GM23338 (cell line): ENCODE data around the gene SNAPIN. TPM values are rescaled to one million over a fixed set of nuclear protein-coding genes. Genes with fewer than 3 reads are reported as not detected.

ENCODE experiments used
- ATAC-seq: fragments of 200-7000 bp; cut with Tn5 transposase; 3 replicates; pipeline ENCODE4 v1.9.1; 2020
- DNase-seq: peaks from one replicate; pipeline ENCODE4 v3.0.0-alpha.2; 2015; ENCODE audit warnings: low spot score
- H2AFZ ChIP-seq: fragments of 200-600 bp; sonication (generic); 2 replicates; pipeline ENCODE4 v1.8.0; 2016; ENCODE audit warnings: antibody characterized with exemption, mild to moderate bottlenecking, moderate library complexity
- H3F3A ChIP-seq: fragments of 200-600 bp; sonication (generic); replicated peaks from 2 replicates; pipeline ENCODE4 v1.8.0; 2017; ENCODE audit warnings: antibody characterized with exemption, mixed run types, low read depth
- H3K27ac ChIP-seq: fragments of 200-600 bp; sonication (generic); 2 replicates; pipeline ENCODE4 v1.6.1; 2016; ENCODE audit warnings: low read depth
- H3K27me3 ChIP-seq: fragments of 200-600 bp; sonication (generic); 2 replicates; pipeline ENCODE4 v1.8.0; 2016; ENCODE audit warnings: mild to moderate bottlenecking, mixed run types, moderate library complexity; ENCODE audit not compliant: insufficient read depth
- H3K36me3 ChIP-seq: fragments of 200-600 bp; sonication (generic); 2 replicates; pipeline ENCODE4 v1.8.0; 2016; ENCODE audit warnings: mild to moderate bottlenecking; ENCODE audit not compliant: insufficient read depth
- H3K4me1 ChIP-seq: fragments of 200-600 bp; sonication (generic); 2 replicates; pipeline ENCODE4 v1.8.0; 2016; ENCODE audit warnings: mild to moderate bottlenecking, moderate library complexity; ENCODE audit not compliant: insufficient read depth
- H3K4me2 ChIP-seq: fragments of 200-600 bp; sonication (generic); 2 replicates; pipeline ENCODE4 v1.7.1; 2017; ENCODE audit warnings: mixed run types
- H3K4me3 ChIP-seq: fragments of 200-600 bp; sonication (generic); 2 replicates; pipeline ENCODE4 v1.6.1; 2016; ENCODE audit warnings: mixed run types
- H3K79me2 ChIP-seq: fragments of 200-600 bp; sonication (generic); replicated peaks from 2 replicates; pipeline ENCODE4 v1.8.0; 2017; ENCODE audit warnings: mild to moderate bottlenecking; ENCODE audit not compliant: insufficient read depth
- H3K9me2 ChIP-seq: fragments of 200-600 bp; sonication (generic); 2 replicates; pipeline ENCODE4 v1.8.0; 2017; ENCODE audit not compliant: insufficient read depth
- H4K20me1 ChIP-seq: fragments of 200-600 bp; sonication (generic); replicated peaks from 2 replicates; pipeline ENCODE4 v1.8.0; 2017; ENCODE audit warnings: mild to moderate bottlenecking; ENCODE audit not compliant: insufficient read depth
- H3K27ac Mint-ChIP-seq: 2 replicates; pipeline ENCODE4 v1.8.0; 2020; ENCODE audit warnings: inconsistent platforms, mild to moderate bottlenecking, moderate library complexity, mixed read lengths
- H3K27me3 Mint-ChIP-seq: 3 replicates; pipeline ENCODE4 v1.8.0; 2022; ENCODE audit warnings: low read depth, mild to moderate bottlenecking, moderate library complexity, mixed read lengths, inconsistent platforms; ENCODE audit not compliant: insufficient read depth, poor library complexity
- H3K36me3 Mint-ChIP-seq: 3 replicates; pipeline ENCODE4 v1.8.0; 2021; ENCODE audit warnings: low read depth, mild to moderate bottlenecking, inconsistent platforms, moderate library complexity, mixed read lengths
- H3K4me1 Mint-ChIP-seq: 3 replicates; pipeline ENCODE4 v1.8.0; 2020; ENCODE audit warnings: mild to moderate bottlenecking, inconsistent platforms, mixed read lengths
- H3K4me3 Mint-ChIP-seq: 3 replicates; pipeline ENCODE4 v1.8.0; 2021; ENCODE audit warnings: moderate library complexity, mild to moderate bottlenecking, inconsistent platforms, mixed read lengths
- H3K9me3 Mint-ChIP-seq: 3 replicates; pipeline ENCODE4 v1.8.0; 2020; ENCODE audit warnings: moderate library complexity, mild to moderate bottlenecking, inconsistent platforms, mixed read lengths
- CREB1 ChIP-seq: fragments of 250-450 bp; sonication (Bioruptor Pico); IDR thresholded peaks from 2 replicates; pipeline ENCODE4 v1.5.0; 2020; ENCODE audit warnings: low read depth, mild to moderate bottlenecking, moderate library complexity
- EZH2phosphoT487 ChIP-seq: fragments of 200-600 bp; sonication (generic); IDR thresholded peaks from one replicate; pipeline ENCODE4 v1.8.1; 2018; ENCODE audit warnings: antibody characterized with exemption; ENCODE audit not compliant: unreplicated experiment
- JUNB ChIP-seq: IDR thresholded peaks from one replicate; pipeline ENCODE4 v1.6.1; 2016; ENCODE audit warnings: antibody characterized with exemption; ENCODE audit not compliant: unreplicated experiment
- NANOG ChIP-seq: IDR thresholded peaks from 2 replicates; pipeline ENCODE4 v1.6.1; 2016; ENCODE audit warnings: antibody characterized with exemption, borderline replicate concordance
- POLR2AphosphoS5 ChIP-seq: IDR thresholded peaks from 2 replicates; pipeline ENCODE4 v1.6.1; 2016; ENCODE audit warnings: antibody characterized with exemption, low read depth
- STAT1 ChIP-seq: IDR thresholded peaks from one replicate; pipeline ENCODE4 v1.6.1; 2016; ENCODE audit warnings: antibody characterized with exemption; ENCODE audit not compliant: unreplicated experiment
- ZNF331 ChIP-seq: fragments of 250-450 bp; sonication (Bioruptor Pico); IDR thresholded peaks from 2 replicates; pipeline ENCODE4 v1.5.0; 2020; ENCODE audit warnings: low read depth, mild to moderate bottlenecking, moderate library complexity
- polyA plus RNA-seq: library from polyadenylated mRNA; unstranded; fragments of >200 nt; fragmentation: Nextera tagmentation; extraction: Ambion mirVana; gene quantifications from 2 replicates; pipeline ENCODE4 v1.2.1, GENCODE V29; 2016
- total RNA-seq: library from RNA; depleted of rRNA; stranded (reverse); fragments of >200 nt; shearing (Covaris generic); gene quantifications from 2 replicates; pipeline ENCODE4 v1.2.3, GENCODE V29; 2014
- TF ChIP-seq, protein P1 (sequence below), 2 experiments: fragments of 200-600 bp in 1 of 2; sonication (generic) in 1 of 2; conservative IDR thresholded peaks; 2 replicates each; pipeline versions ENCODE4 v1.5.1 to v1.6.1; 2016 to 2017; ENCODE audit warnings: antibody characterized with exemption in 2 of 2, low read depth in 2 of 2, mild to moderate bottlenecking in 2 of 2, moderate library complexity in 1 of 2
- TF ChIP-seq, protein P2 (sequence below): IDR thresholded peaks from one replicate; pipeline ENCODE4 v1.6.1; 2018; ENCODE audit warnings: antibody characterized with exemption; ENCODE audit not compliant: unreplicated experiment

Gene SNAPIN
- total and polyA plus RNA-seq, 2 experiments from 2014 or later, result 25.6 to 48.5 TPM

DNA sequence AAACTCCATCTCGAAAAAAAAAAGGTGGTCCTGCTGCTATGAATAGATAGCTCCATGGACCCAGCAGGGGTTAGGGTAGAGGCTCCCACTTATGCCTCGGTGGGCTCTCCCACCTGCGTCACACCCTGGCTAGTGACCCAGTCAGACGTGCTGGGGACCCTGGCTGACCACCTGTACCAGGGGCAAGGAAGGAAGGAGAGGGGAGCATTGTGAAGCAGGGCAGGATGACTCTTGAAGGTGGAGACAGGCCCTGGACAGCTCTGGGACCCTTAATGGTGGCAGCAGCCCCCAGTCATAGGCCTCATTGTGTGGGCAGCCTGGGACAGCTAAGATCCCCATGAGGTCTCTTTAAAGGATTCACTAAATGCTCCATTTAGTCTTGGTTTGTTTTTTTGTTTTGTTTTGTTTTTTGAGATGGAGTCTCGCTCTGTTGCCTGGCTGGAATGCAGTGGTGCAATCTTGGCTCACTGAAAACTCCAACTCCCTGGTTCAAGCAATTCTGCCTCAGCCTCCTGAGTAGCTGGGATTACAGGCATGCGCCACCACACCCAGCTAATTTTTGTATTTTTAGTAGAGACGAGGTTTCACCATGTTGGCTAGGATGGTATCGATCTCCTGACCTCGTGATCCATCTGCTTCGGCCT lies 10.4 kb upstream of the SNAPIN start:
- DNase-seq (no peak), ATAC-seq (peak; percentile 17)
- Histone ChIP-seq H3K27me3 (no peaks in the 10 kb centered on the region), H4K20me1 (peaks cover 23% of the 10 kb centered on the region), H3F3A (peaks cover 38% of the 10 kb centered on the region), H3K4me2 (no peak overlapping the region), H2AFZ (no peak overlapping the region), H3K79me2 (no peaks in the 10 kb centered on the region), H3K27ac (no peak overlapping the region), H3K4me1 (no peaks in the 10 kb centered on the region), H3K9me2 (no peaks in the 10 kb centered on the region), H3K4me3 (no peak overlapping the region), H3K36me3 (peaks cover 26% of the 10 kb centered on the region)
- TF ChIP-seq JUNB (no peak), CREB1 (no peak), STAT1 (no peak), POLR2AphosphoS5 (0 out of 2 replicates have a peak, but pooled peaks have one; percentile 23), EZH2phosphoT487 (no peak), ZNF331 (CRISPR knock-in tag) (no peak)
- TF ChIP-seq, protein P1, sequence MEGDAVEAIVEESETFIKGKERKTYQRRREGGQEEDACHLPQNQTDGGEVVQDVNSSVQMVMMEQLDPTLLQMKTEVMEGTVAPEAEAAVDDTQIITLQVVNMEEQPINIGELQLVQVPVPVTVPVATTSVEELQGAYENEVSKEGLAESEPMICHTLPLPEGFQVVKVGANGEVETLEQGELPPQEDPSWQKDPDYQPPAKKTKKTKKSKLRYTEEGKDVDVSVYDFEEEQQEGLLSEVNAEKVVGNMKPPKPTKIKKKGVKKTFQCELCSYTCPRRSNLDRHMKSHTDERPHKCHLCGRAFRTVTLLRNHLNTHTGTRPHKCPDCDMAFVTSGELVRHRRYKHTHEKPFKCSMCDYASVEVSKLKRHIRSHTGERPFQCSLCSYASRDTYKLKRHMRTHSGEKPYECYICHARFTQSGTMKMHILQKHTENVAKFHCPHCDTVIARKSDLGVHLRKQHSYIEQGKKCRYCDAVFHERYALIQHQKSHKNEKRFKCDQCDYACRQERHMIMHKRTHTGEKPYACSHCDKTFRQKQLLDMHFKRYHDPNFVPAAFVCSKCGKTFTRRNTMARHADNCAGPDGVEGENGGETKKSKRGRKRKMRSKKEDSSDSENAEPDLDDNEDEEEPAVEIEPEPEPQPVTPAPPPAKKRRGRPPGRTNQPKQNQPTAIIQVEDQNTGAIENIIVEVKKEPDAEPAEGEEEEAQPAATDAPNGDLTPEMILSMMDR (conservative IDR thresholded peaks at IDR 0.05; ENCODE audit: low read depth in 2 of 2), result no peak
- TF ChIP-seq, protein P2, sequence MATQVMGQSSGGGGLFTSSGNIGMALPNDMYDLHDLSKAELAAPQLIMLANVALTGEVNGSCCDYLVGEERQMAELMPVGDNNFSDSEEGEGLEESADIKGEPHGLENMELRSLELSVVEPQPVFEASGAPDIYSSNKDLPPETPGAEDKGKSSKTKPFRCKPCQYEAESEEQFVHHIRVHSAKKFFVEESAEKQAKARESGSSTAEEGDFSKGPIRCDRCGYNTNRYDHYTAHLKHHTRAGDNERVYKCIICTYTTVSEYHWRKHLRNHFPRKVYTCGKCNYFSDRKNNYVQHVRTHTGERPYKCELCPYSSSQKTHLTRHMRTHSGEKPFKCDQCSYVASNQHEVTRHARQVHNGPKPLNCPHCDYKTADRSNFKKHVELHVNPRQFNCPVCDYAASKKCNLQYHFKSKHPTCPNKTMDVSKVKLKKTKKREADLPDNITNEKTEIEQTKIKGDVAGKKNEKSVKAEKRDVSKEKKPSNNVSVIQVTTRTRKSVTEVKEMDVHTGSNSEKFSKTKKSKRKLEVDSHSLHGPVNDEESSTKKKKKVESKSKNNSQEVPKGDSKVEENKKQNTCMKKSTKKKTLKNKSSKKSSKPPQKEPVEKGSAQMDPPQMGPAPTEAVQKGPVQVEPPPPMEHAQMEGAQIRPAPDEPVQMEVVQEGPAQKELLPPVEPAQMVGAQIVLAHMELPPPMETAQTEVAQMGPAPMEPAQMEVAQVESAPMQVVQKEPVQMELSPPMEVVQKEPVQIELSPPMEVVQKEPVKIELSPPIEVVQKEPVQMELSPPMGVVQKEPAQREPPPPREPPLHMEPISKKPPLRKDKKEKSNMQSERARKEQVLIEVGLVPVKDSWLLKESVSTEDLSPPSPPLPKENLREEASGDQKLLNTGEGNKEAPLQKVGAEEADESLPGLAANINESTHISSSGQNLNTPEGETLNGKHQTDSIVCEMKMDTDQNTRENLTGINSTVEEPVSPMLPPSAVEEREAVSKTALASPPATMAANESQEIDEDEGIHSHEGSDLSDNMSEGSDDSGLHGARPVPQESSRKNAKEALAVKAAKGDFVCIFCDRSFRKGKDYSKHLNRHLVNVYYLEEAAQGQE, result no peak
- Mint-ChIP-seq H3K36me3 (peaks cover 36% of the 10 kb centered on the region), H3K27me3 (peaks cover 12% of the 10 kb centered on the region), H3K27ac (no peak overlapping the region), H3K4me1 (peaks cover 6% of the 10 kb centered on the region), H3K4me3 (no peak overlapping the region), H3K9me3 (no peaks in the 10 kb centered on the region)

DNA sequence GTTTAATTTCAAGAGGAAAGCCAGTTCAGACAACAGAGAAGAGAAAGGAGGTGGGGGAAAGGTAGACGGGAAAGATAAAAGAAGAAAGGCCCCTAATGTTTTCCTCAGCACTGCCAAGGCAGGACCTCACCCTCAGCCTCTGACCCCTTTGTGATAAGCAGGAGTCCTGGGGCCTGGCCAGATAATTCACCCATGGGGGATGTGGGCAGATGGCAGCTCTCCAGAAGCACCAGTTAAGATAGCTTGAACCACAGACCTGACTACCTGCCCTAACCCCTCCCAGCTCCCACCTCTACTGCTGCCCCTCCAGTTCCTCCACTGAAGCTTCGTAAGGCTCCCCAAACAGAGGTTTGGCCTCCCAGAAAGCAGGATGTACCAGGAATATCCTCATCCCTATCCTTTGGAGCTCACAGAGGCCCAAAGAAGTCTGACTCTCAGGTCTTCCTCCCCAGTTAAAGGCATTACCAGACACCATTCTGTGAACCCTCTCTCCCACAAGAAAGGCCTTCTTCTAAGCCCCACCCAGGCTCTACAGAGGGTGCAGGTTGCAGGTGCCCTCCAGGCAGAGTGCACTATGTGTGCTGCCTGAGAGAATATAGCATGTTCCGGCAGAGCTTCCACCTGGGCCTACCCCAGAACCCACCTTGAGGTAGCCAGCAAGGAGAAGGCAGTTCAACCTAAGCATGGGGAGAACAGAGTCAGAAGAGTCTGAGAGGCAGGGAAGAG lies 9.2 kb upstream of the SNAPIN start:
- Histone ChIP-seq H3K79me2 (no peaks in the 10 kb centered on the region), H4K20me1 (peaks cover 19% of the 10 kb centered on the region), H3K27ac (no peak overlapping the region), H3F3A (peaks cover 28% of the 10 kb centered on the region), H3K9me2 (no peaks in the 10 kb centered on the region), H3K4me1 (no peaks in the 10 kb centered on the region), H2AFZ (no peak overlapping the region), H3K36me3 (peaks cover 14% of the 10 kb centered on the region), H3K27me3 (no peaks in the 10 kb centered on the region), H3K4me3 (no peak overlapping the region), H3K4me2 (no peak overlapping the region)
- Mint-ChIP-seq H3K4me3 (no peak overlapping the region), H3K27ac (no peak overlapping the region), H3K9me3 (no peaks in the 10 kb centered on the region), H3K4me1 (peaks cover 6% of the 10 kb centered on the region), H3K36me3 (peaks cover 24% of the 10 kb centered on the region), H3K27me3 (peaks cover 12% of the 10 kb centered on the region)
- TF ChIP-seq POLR2AphosphoS5 (no peak), ZNF331 (CRISPR knock-in tag) (no peak), JUNB (no peak), NANOG (no peak), CREB1 (no peak)
- TF ChIP-seq, protein P1 (conservative IDR thresholded peaks at IDR 0.05; ENCODE audit: low read depth in 2 of 2), result no peak
- TF ChIP-seq, protein P2, result no peak
- no peak for DNase-seq
- ATAC-seq, result peak; percentile 7
